SK-N-MC (cell line): Measurements from ENCODE around the gene NEK11.

Source experiments
- DNase-seq: peaks from one replicate; pipeline ENCODE4 v3.0.0-alpha.2; 2011; ENCODE audit warnings: low read depth, low spot score
- H3K27ac ChIP-seq: fragments of 200-600 bp; sonication (generic); 2 replicates; pipeline ENCODE4 v1.5.1; 2016; ENCODE audit warnings: mixed run types
- H3K36me3 ChIP-seq: fragments of 200-600 bp; sonication (generic); 2 replicates; pipeline ENCODE4 v1.6.1; 2017; ENCODE audit warnings: antibody characterized with exemption, low read length, mixed read lengths; ENCODE audit not compliant: insufficient read depth
- H3K4me3 ChIP-seq: fragments of 200-600 bp; sonication (generic); 2 replicates; pipeline ENCODE4 v1.5.1; 2016
- H3K9ac ChIP-seq: fragments of 200-600 bp; sonication (generic); 2 replicates; pipeline ENCODE4 v1.8.0; 2017; ENCODE audit warnings: mixed run types, mixed read lengths; ENCODE audit not compliant: insufficient read length
- H3K9me3 ChIP-seq: fragments of 200-600 bp; sonication (generic); 2 replicates; pipeline ENCODE4 v1.6.1; 2017; ENCODE audit warnings: low read depth, mild to moderate bottlenecking, antibody characterized with exemption, low read length, moderate library complexity, mixed read lengths
- EZH2 ChIP-seq: fragments of 200-600 bp; sonication (generic); IDR thresholded peaks from one replicate; pipeline ENCODE4 v1.6.1; 2017; ENCODE audit warnings: antibody characterized with exemption
- FOXP2 ChIP-seq: optimal IDR thresholded peaks from 2 replicates; pipeline ENCODE3; 2011; ENCODE audit warnings: mild to moderate bottlenecking, moderate library complexity; ENCODE audit not compliant: insufficient read depth; ENCODE audit errors: extremely low read length, control extremely low read depth
- POLR2AphosphoS5 ChIP-seq: IDR thresholded peaks from 2 replicates; pipeline ENCODE4 v1.6.1; 2012; ENCODE audit warnings: mild to moderate bottlenecking, low read depth, low read length, borderline replicate concordance

The NEK11 gene

DNA sequence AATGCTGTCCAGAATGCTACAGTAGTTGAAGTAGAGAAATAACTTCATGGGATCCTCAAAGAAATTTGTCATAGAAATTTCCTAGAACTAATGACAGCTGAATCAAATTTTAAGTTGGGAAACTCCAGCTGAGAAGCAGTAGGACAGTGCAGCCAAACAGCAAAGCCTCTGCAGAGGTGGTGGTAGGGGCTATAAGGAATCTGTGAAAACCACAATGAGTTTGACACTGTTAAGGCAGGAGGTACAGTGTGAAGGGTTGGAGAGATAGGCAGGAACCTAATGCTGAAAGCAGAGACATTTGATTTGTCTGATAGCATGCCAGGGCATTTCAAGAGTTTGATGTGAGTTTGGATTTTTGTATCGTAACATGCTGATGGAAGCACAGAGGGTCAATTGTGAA, 22.1 kb upstream of the NEK11 start:
- TF ChIP-seq EZH2: no peak
- Histone ChIP-seq H3K4me3 (no peak overlapping the region), H3K27ac (no peak overlapping the region), H3K9me3 (no peaks in the 10 kb centered on the region), H3K36me3 (peaks cover 47% of the 10 kb centered on the region), H3K9ac (no peak overlapping the region)
- no peak for DNase-seq

DNA sequence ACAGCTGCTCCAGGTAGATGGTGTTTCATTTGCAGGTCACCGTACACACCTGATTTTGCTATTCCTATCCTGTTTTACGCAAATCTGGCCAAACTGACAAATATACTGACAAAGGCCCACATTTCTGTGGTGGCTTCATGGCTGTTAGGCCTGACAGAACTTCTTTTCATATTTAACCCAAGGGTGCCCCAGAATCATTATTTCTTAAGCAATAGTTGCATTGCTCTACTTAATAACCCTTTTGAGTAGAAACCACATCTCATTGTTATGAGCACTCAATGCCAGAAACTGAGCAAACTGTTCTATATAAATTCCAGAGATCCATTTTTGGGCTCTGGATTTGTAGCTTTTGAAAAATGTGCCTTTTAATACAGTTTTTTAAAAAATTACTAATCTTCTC, 19.4 kb upstream of the NEK11 start:
- TF ChIP-seq POLR2AphosphoS5 (no peak; the same call in 1 of the 2 replicates), EZH2 (no peak), FOXP2 (no peak)
- Histone ChIP-seq H3K4me3 (no peak overlapping the region), H3K36me3 (peaks cover 45% of the 10 kb centered on the region), H3K9me3 (no peaks in the 10 kb centered on the region), H3K27ac (no peak overlapping the region), H3K9ac (no peak overlapping the region)
- no peak for DNase-seq

DNA sequence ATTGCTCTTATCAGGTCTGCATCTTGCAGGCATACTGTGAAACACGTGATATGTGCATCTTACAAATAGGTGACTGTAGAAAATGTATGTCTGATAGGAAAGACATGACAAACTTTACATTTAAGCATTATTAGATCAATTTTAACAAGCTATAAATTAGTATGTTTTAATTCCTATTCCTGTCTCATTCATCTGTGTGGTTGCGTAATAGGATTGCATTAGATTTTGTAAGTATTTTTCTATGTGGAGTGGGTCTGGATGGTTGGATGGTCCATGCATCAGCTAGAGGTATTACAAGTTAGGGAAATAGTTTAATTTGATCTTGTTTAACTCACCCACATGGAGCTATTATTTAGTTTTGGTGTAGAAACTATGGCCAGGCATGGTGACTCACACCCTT, 18.9 kb upstream of the NEK11 start:
- Histone ChIP-seq H3K36me3 (peaks cover 48% of the 10 kb centered on the region), H3K27ac (no peak overlapping the region), H3K9ac (no peak overlapping the region), H3K9me3 (no peaks in the 10 kb centered on the region), H3K4me3 (no peak overlapping the region)
- TF ChIP-seq POLR2AphosphoS5: no peak
- TF ChIP-seq EZH2: no peak
- no peak for TF ChIP-seq FOXP2
- DNase-seq: no peak

DNA sequence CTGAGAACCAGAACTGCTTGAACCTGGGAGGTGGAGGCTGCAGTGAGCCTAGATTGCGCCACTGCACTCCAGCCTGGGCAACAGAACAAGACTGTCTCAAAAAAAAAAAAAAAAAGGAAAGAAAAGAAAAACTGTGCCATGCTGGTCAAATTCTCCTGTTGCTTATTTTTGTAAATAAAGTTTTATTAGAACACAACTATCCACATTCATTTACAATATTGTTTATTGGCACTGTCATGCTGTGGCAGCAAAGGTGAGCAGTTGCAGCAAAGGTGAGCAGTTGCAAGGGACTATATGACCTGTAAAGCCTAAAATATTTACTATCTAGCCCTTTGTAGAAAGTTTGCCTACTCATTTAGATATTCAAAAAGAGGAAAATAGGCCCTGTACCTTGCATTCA, 18.4 kb upstream of the NEK11 start:
- no peak overlapping the region for H3K4me3 ChIP-seq
- peaks cover 51% of the 10 kb centered on the region for H3K36me3 ChIP-seq
- TF ChIP-seq EZH2 (no peak), POLR2AphosphoS5 (no peak), FOXP2 (no peak)
- no peak for DNase-seq
- H3K9me3 ChIP-seq: no peaks in the 10 kb centered on the region
- no peak overlapping the region for H3K9ac ChIP-seq
- H3K27ac ChIP-seq: no peak overlapping the region

DNA sequence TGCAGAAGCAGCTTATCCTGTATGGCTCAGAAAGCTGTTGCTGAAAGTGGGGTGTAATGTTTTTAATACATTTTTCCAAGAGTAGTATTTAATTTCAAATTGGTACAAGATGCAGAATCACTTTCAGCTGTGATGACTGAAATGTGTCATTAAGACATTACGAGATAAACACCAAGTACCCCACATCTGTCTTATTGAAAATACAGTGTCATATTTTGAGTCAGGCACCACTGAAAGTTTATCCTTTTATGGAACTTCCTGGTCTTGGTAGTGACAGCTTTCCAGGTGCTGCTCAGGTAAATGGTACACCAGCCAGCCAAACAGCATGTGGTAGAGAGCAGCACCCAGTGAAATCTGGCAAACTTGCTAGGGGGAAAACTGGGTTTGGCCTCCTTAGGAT, 17.0 kb upstream of the NEK11 start:
- Histone ChIP-seq H3K9me3 (no peaks in the 10 kb centered on the region), H3K9ac (no peak overlapping the region), H3K27ac (0 out of 2 replicates have a peak overlapping the region, but pooled peaks have one; percentile 12), H3K4me3 (no peak overlapping the region), H3K36me3 (peaks cover 55% of the 10 kb centered on the region)
- TF ChIP-seq EZH2 (no peak), FOXP2 (no peak), POLR2AphosphoS5 (no peak)
- no peak for DNase-seq

DNA sequence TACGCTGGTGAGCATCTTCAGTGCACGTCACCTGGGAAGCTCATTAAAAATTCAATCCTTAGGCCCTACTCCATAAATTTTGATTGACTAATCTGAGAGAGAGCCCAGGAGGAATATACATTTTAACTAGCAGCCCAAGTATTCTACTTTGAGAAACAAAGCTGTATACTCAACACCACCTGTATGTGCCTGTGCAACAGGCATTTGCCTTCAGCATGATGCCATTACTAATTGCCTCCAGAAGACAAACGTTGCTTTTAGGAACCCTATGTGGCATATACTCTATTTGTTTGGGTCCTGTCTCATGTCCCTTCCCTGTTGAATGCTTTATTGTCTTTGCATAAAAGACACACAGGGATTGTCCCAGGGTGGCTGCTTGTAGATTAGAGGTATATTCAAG, 7.7 kb upstream of the NEK11 start:
- Histone ChIP-seq H3K9me3 (no peaks in the 10 kb centered on the region), H3K36me3 (peaks cover 53% of the 10 kb centered on the region), H3K9ac (no peak overlapping the region), H3K4me3 (no peak overlapping the region), H3K27ac (no peak overlapping the region)
- DNase-seq: no peak
- TF ChIP-seq EZH2 (no peak), POLR2AphosphoS5 (no peak), FOXP2 (no peak)

DNA sequence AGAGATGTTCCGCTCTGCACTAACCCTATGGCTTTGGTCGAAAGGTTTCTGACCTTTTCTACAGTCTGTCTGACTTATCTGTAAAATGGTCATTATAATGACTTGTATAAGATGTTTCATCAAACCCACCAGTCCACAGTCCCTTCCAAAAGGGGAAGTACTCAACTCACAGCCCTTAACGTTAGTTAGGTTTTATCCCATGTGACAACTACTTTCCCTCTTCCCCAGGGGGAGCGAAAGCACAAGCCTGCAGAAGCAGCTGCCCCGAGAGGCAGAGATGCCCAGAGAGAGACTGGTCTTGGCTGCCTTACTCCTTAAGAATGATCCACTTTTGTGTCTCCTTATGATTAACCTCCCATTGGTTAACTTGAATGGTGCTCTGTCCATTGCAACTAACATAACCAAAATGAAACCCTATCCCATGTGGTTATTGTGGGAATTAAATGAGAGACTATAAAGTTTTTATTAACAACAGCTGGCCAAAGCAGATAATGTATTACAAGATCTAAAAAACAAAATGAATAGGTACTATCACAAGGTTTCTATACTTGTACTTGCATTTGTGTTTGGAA, 6.5 kb upstream of the NEK11 start:
- Histone ChIP-seq H3K9me3 (no peaks in the 10 kb centered on the region), H3K36me3 (peaks cover 53% of the 10 kb centered on the region), H3K4me3 (peak overlapping the region; percentile 21), H3K27ac (no peak overlapping the region), H3K9ac (no peak overlapping the region)
- no peak for DNase-seq
- TF ChIP-seq POLR2AphosphoS5: no peak
- no peak for TF ChIP-seq EZH2
- TF ChIP-seq FOXP2: no peak

DNA sequence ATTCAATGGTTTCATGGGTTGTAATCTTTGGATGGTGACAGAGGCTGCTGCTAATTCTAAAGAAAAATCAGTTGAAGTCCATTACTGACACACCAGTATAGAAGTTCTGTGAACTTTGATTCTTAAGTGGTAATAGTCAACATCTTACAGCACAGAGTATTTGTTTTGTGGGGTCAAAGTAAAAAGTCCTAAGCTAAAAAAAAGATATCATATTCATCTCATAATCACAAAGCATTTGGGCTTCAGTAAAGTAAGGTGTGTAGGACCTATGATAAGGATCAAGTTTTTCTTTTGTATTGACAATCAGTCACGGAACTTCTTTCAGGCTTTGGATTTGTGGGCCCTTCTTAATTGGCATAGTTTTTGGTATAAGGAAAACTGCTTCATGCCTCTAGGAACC, 1.1 kb upstream of the NEK11 start:
- peak overlapping the region; percentile 75 for H3K9ac ChIP-seq
- no peak overlapping the region for H3K27ac ChIP-seq
- no peaks in the 10 kb centered on the region for H3K9me3 ChIP-seq
- DNase-seq: no peak
- H3K4me3 ChIP-seq: peak overlapping the region; percentile 86
- TF ChIP-seq FOXP2 (no peak), EZH2 (no peak), POLR2AphosphoS5 (no peak)
- H3K36me3 ChIP-seq: peaks cover 25% of the 10 kb centered on the region

DNA sequence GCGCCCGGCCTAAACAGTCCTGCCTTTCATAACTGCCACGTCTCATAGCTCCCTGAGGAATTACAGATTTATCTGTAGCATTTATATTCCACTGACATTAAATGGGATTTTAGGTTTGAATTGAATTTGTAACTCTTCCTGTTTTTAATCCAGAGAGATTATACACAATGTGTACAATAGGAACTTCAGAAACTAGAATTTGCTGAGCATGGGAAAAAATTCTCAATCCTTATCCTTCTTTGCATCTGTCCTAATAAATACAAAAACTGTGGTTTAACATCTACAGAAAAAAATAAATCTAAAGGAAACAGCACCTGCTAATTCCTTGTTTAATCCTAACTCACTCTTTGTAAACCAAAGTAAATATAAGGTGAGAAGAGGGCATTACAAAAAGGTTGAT, 2.2 kb downstream of the NEK11 start:
- Histone ChIP-seq H3K9me3 (no peaks in the 10 kb centered on the region), H3K27ac (peak overlapping the region; percentile 63), H3K9ac (no peak overlapping the region), H3K36me3 (peaks cover 14% of the 10 kb centered on the region), H3K4me3 (no peak overlapping the region)
- no peak for DNase-seq
- TF ChIP-seq EZH2 (no peak), POLR2AphosphoS5 (no peak), FOXP2 (no peak)

DNA sequence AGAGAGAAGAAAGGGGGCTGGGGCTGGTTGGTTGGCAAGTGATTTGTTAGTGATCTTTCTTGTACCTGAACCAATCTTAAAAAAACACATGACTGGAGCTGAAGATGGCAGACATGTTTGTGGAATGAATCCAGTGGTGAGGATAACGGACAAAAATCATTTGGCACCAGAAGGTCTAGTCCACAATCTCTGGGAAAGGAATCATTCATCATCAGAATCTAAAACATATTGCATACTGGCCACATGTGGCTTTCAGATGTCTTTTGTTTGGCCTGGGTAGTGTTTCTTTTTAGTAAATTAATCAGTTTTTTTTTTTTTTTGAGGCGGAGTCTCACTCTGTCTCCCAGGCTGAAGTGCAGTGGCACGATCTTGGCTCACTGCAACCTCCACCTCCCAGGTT, 5.0 kb downstream of the NEK11 start:
- peak overlapping the region; percentile 64 for H3K27ac ChIP-seq
- H3K9ac ChIP-seq: no peak overlapping the region
- H3K4me3 ChIP-seq: no peak overlapping the region
- H3K9me3 ChIP-seq: no peaks in the 10 kb centered on the region
- TF ChIP-seq EZH2 (no peak), POLR2AphosphoS5 (no peak), FOXP2 (no peak)
- H3K36me3 ChIP-seq: no peaks in the 10 kb centered on the region
- DNase-seq: no peak
